Left colon (tissue), 2 donors: ENCODE measurements around the gene KIF14. TPM values are rescaled to one million over a fixed set of nuclear protein-coding genes. Genes with fewer than 3 reads are reported as not detected.
A peak's percentile ranks its signal among the peaks of the same experiment; 100 is the strongest.
"Not testable (repeated sequence)": the region's sequence is repeated elsewhere in the genome, so short reads cannot be mapped to it uniquely, and the experiment has no call there.

ENCODE experiments used
- ATAC-seq: fragments of 200-7000 bp; cut with Tn5 transposase; one replicate; pipeline ENCODE4 v1.9.1; 2020; ENCODE audit warnings: mild to moderate bottlenecking, moderate library complexity
- DNase-seq, 2 donors: peaks; one replicate each; pipeline ENCODE4 v3.0.0-alpha.2; 2020
- intact Hi-C, 2 donors: fragments of 100-400 bp; cut with DNase I in 1 of 2; cut with micrococcal nuclease in 1 of 2; formaldehyde crosslinking; loops; one replicate each; pipeline versions ENCODE4 v1.11.2 to v1.14.0; 2022; cut with DNase I, micrococcal nuclease
- total RNA-seq, 2 donors: library from RNA; stranded (reverse); fragmentation: NEBNext Ultra II Directional; extraction: Animal tissue kit (Norgen Biotek cat#: 25700); gene quantifications; one replicate each; pipeline ENCODE4 v1.2.1, GENCODE V29; 2021
- donor health status: DM: no; HTN: no; CAD: no.
- donor health status: DM: yes; HTN: yes; CAD: no.

The KIF14 gene
- total RNA-seq, 2 donors from 2014 or later = 0.67 to 2.0 TPM

GRCh38 chr1:200558866-200559459, 61.6 kb downstream of the KIF14 start:
- intact Hi-C loops = no loop called here
- ATAC-seq = peak; percentile 56
- no peak for DNase-seq

- no peak for DNase-seq
- intact Hi-C loops = no loop called here
- no peak for ATAC-seq
Measured at GRCh38 chr1:200556002-200556401, 64.5 kb downstream of the KIF14 start.

- intact Hi-C loops, DNase-seq, ATAC-seq: not testable (repeated sequence)
Measured at GRCh38 chr1:200552737-200553136, 67.8 kb downstream of the KIF14 start.

DNA sequence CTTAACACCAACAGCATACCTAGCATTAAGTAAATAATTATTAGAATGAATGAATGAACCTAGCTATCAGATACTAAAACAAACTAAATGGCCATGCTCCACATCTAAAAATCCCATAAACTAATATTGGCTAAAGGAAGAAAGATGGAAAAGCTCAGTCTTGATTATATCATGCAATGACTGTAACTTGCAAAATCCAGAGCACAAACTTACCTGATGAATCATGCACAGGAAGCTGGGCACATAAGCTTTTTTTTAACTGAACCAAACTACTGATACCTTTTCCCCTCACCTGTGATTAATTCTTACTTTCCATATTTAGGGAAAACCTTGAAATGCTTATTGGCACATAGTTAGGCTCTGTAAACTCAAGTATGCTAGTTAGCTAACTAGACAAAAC, 70.2 kb downstream of the KIF14 start:
- intact Hi-C loops = no loop called here
- no peak for DNase-seq
- peak; percentile 46 for ATAC-seq

GRCh38 chr1:200547386-200547785, 73.2 kb downstream of the KIF14 start:
- intact Hi-C loops = no loop called here
- ATAC-seq (no peak), DNase-seq (no peak)

- ATAC-seq (no peak), DNase-seq (no peak)
- intact Hi-C loops = no loop called here
Measured at GRCh38 chr1:200546577-200546976, 74.0 kb downstream of the KIF14 start.

GRCh38 chr1:200542162-200542561, 78.4 kb downstream of the KIF14 start:
- DNase-seq = no peak
- intact Hi-C loops = no loop called here
- ATAC-seq = no peak

GRCh38 chr1:200540281-200540680, 80.3 kb downstream of the KIF14 start:
- intact Hi-C loops = no loop called here
- no peak for DNase-seq

DNA sequence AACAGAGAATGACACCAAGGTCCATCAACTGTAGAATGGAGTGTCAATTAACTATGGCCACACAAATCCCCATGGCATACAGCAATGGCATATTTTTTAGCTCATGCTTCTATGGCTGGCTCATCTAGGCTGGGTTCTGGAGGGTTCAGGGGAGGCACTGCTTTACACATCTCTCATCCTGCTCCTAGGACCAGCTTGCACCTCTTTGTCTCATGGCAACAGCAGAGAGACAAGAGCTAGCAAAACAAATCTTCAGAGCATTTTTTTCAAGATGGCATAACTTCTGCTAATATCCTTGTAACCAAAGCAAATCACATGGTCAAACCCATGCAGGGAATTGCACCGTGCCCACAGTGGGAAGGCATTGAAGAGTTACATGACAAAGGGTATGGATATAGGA, 82.4 kb downstream of the KIF14 start:
- ATAC-seq (no peak), DNase-seq (no peak)
- intact Hi-C loops = no loop called here

More at GRCh38 chr1:200540281-200540680, 80.3 kb downstream of the KIF14 start:
- no peak for ATAC-seq

DNA sequence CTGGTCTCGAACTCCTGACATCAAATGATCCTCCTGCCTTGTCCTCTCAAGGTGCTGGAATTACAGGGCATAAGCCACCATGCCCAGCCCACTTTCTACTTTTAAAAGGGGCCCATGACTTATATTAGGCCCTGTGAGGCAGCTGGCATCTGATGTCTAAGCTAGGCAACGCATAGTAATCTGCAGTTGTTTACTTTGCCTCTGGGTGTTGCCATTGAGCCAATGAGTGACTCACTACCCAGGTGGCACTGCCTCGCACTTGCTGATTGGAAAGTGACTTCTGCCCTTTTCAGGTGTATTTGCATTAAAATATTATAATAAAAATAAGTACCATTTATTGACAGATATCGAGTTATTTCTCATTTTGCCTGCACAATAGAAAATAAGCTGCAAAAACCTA, 84.9 kb downstream of the KIF14 start:
- intact Hi-C loops = no loop called here
- ATAC-seq (peak; percentile 98), DNase-seq (peak; percentile 26 to 29)

GRCh38 chr1:200530623-200531261, 89.8 kb downstream of the KIF14 start:
- ATAC-seq = no peak
- no peak for DNase-seq
- intact Hi-C loops = no loop called here

- intact Hi-C loops = no loop called here
- ATAC-seq (no peak), DNase-seq (no peak)
Measured at GRCh38 chr1:200528858-200529606, 91.5 kb downstream of the KIF14 start.

GRCh38 chr1:200527670-200528069, 92.9 kb downstream of the KIF14 start:
- ATAC-seq = no peak
- intact Hi-C loops = no loop called here

GRCh38 chr1:200526709-200527612, 93.6 kb downstream of the KIF14 start:
- no peak for DNase-seq
- intact Hi-C loops = no loop called here

More at GRCh38 chr1:200527670-200528069, 92.9 kb downstream of the KIF14 start:
- no peak for DNase-seq

DNA sequence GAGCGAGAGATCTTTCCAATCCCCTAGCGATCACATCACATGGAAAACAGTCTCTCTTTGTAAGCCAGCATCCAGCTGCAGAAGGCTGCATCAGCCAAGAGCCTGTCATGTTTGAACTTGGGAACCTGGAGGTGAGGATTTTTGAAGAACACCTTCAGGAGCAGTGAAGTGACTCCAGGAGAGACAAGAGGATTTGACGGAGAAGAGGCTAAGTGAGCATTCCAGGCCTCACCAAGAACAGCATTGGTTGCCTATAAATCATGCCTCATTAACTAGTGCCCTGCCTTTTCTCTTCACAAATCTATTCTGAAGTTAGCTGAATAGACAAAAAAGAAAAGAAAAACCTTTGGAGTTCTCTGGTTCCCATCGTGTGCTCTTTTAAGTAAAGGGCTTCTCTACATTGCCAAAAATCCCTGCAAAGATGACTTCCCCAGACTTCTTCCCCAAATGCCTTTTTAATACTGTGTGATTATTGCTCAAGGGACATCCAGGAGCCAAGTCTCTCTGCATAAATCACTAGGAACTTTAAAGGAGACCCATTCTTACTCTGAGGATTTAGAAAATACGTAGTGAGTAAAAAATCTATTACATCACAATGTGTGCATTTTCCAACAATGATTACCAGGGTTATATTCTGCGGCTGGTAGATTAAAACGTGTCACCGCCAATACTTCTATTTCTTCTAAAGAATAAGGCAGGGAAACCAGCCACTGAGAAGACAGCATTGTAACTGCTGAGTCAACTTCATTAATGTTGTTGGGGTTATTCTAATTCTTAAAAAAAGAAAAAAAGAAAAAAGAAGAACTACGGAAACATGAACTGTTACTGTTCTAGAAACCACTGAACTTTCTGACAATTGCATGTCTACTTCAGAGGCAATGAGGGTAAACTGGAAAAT, 95.2 kb downstream of the KIF14 start:
- no peak for ATAC-seq
- intact Hi-C loops = no loop called here
- no peak for DNase-seq

More at GRCh38 chr1:200526709-200527612, 93.6 kb downstream of the KIF14 start:
- ATAC-seq = no peak

- ATAC-seq, DNase-seq, intact Hi-C loops: not testable (repeated sequence)
Measured at GRCh38 chr1:200524551-200524950, 96.0 kb downstream of the KIF14 start.

- intact Hi-C loops = no loop called here
- no peak for DNase-seq
- no peak for ATAC-seq
Measured at GRCh38 chr1:200524092-200524491, 96.5 kb downstream of the KIF14 start.

- ATAC-seq = no peak
- DNase-seq = no peak
- intact Hi-C loops = no loop called here
Measured at GRCh38 chr1:200520735-200521134, 99.8 kb downstream of the KIF14 start.
